GM12892 (cell line): ENCODE data around the gene SLC39A1.
A peak's percentile ranks its signal among the peaks of the same experiment; 100 is the strongest.
"Not testable (repeated sequence)": the region's sequence is repeated elsewhere in the genome, so short reads cannot be mapped to it uniquely, and the experiment has no call there.

Experiments
- DNase-seq: peaks from one replicate; pipeline ENCODE4 v3.0.0; 2011; ENCODE audit not compliant: insufficient read length
- FAIRE-seq: peaks from 2 replicates; lab custom pipeline; 2011; peaks lifted over from hg19 to GRCh38; lab: Jason Lieb, UNC
- POLR2A ChIP-seq: IDR thresholded peaks from 2 replicates; pipeline ENCODE4 v1.6.1; 2011; ENCODE audit warnings: low read depth, low read length, control low read depth
- POLR2AphosphoS5 ChIP-seq: IDR thresholded peaks from 2 replicates; pipeline ENCODE4 v1.6.1; 2011; ENCODE audit warnings: low read depth, low read length, control low read depth
- TAF1 ChIP-seq: IDR thresholded peaks from 2 replicates; pipeline ENCODE4 v1.6.1; 2011; ENCODE audit warnings: low read depth, mild to moderate bottlenecking, control low read depth, low read length, borderline replicate concordance

Gene SLC39A1

DNA sequence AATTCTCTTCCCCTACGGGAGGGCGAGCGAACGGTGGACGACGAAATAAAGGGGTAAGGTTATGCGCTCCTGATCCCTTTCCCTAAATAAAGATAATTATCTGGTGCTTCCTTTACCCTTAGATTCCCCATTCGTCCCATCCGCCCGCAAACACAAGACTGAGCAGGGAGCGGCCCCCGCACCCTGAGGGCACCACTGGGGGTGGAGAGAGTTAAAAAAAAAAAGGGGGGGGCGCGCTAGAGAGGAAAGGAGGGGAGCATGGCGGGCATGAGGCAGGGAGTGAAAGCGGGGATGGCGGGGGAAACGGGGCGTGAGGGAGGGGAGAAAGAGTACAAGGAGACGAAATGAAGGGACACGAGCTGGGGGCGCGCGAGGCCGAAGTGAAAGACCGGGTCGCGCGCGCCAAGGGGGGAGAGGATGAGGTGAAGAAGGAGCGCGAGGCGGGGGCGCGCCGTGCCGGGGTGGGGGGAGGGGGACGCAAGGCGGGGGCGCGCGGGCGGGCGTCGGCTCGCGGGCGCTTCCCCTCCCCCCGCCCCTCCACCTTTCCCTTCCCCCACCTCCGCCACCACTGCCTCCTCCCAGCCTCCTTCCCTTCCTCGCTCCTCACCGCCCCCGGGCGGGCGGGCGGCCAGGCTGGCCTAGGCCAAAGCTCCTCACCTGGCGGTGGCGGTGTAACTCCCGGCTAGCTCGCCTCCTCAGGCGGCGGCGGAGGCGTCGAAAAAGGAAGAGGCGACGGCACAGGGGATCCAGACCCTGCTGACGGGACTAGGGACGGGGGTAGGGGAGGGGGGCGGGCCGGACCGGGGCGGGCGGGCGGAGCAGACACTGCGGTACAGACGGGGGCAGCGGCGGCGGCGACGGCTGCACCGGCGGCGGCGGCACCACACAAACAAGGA is 41.0 kb downstream of the SLC39A1 start:
- TF ChIP-seq POLR2A, result no peak
- TF ChIP-seq POLR2AphosphoS5, result 0 out of 2 replicates have a peak, but pooled peaks have one; percentile 32
- TF ChIP-seq TAF1, result no peak
- peak; percentile 52 for DNase-seq
- FAIRE-seq, result peak; percentile 17

GRCh38 chr1:153921803-153922075 is 41.6 kb downstream of the SLC39A1 start:
- no peak for DNase-seq
- no peak for FAIRE-seq
- TF ChIP-seq POLR2A (no peak), TAF1 (no peak), POLR2AphosphoS5 (no peak)

DNA sequence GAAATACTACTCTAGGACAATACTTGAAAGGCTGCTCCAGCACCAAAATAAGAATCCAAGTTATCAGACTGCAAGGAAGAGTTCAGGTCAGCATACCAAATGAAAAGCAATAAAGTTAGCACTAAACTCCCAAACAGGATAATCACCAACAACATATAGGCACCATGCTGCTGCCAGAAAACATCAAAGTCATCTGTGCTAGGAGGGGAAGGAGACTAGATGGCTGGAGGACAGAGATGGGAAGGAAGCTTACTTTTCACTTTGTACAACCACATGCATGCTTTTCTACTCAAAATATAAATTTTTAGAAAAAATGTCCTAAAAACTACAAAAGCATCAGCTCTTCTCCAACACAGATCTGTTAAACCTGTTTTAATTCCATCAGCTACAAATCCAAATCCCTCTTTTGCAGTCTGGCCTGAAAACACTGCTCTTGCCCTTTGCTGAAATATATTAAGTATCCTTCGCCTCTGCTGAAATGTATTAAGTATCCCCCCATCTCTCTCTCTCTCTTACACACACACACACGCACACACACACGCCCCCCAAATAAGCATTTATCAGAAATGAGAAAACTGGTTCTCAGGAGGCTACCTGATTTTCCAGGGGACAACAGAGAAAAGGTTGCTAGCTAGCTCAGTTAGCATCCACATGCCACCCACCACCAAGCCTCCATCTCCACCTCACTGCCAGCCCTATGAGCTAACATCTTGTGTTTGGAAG is 42.1 kb downstream of the SLC39A1 start:
- TF ChIP-seq TAF1 (no peak), POLR2A (no peak), POLR2AphosphoS5 (no peak)
- no peak for DNase-seq
- no peak for FAIRE-seq

DNA sequence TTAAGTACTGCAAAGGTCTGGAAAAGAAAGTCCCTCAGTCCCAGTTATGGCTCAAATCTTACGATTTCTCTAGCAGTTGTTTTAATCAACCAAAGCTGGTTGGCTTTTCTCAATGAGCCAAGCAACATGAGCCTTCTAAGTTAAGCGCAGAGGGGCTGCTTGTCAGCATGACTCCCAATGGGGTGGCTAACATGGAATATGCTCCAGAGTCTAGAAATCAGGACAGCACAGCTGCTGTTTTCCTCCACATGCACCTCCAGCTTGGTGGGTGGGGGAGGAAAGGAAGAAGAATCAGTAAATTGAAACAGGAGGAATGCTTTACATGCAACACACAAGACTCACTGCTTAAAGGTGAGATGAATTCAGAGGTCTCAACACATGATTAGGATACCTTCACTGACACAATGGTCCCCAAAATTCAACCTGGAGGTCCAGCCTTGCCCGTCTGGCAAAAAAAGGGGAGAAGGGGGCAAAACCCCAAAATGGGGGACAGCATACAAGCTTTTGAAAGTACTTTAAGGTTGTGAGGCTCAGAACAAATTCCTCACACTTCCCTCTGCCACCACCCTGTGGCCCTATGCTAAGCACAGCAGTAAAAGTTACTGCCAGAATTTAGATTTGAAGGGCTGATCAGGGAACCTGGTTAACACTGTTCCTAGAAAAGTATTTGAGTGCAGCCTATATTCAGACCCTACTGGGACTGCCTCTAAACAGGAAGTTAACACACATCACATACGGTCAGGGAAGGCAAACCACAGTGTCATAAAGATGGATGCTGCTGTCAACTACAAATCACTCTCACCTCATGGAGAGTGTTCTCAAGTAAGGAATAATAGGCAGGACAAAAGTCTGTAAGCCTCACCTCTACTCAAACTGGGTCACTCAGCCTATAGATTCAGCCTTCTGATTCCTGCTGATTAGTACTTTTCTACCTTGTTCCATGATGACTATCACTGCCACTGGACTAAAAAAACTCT is 43.2 kb downstream of the SLC39A1 start:
- DNase-seq (no peak), FAIRE-seq (no peak)
- TF ChIP-seq POLR2A (no peak), POLR2AphosphoS5 (no peak), TAF1 (no peak)

DNA sequence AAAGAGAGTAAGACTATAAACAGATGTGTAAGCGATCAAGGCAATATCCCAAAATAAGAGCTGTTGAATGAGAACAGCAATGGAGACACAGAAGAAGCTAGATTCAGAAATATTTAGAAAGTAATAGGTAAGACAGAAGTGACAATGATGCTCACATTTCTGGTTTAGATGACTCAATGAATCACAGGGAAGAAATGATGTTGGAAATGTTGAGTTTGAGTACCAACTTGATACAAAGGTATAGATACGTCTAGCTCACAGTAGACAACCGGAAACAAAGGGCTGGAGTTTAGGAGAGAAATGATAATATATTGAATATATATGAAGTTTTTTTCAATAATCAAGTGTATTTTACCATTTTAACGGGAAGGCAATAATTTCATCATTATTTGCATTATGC is 47.0 kb downstream of the SLC39A1 start:
- TF ChIP-seq POLR2AphosphoS5, result no peak
- TF ChIP-seq POLR2A, result no peak
- no peak for TF ChIP-seq TAF1
- no peak for FAIRE-seq
- no peak for DNase-seq

DNA sequence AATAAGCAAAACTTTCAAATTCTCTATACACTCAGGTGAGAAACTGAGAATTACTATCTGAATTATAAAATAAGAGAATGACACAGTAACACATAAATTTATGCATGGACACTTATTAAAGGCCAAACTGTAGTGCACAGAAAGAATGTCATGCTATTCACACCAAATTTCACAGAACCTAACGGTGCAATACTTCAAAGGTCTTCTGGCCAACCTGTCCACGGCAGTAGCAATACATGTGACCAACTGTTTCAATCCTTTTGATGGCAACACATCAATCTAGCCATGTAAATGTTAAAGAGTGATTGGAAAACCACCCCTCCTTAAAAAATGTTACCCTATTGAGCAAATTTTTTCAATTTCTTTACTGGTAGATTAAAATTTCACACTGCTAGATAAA is 51.0 kb downstream of the SLC39A1 start:
- DNase-seq (no peak), FAIRE-seq (no peak)
- TF ChIP-seq TAF1 (no peak), POLR2A (no peak), POLR2AphosphoS5 (no peak)

DNA sequence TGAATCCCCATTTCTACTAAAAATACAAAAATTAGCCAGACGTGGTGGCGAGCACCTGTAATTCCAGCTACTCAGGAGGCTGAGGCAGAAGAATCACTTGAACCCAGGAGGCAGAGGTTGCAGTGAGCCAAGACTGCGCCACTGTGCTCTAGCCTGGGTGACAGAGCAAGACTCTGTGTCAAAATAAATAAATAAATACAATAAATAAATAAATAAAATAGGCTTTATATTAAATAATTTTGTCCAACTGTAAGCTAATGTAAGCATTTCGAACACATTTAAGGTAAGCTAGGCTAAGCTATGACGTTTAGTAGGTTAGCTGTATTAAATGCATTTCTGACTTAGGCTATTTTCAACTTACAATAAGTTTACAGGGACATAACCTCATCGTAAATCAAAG is 52.8 kb downstream of the SLC39A1 start:
- FAIRE-seq, DNase-seq: not testable (repeated sequence)
